HG03175 (cell line): ENCODE measurements around the gene TPM4.
"Not testable (repeated sequence)": the region's sequence is repeated elsewhere in the genome, so short reads cannot be mapped to it uniquely, and the experiment has no call there.

Experiments used
- ATAC-seq: cut with Tn5 transposase; IDR thresholded peaks from one replicate; pipeline ENCODE4 v1.9.1; 2021; ENCODE audit warnings: mild to moderate bottlenecking, moderate library complexity; ENCODE audit not compliant: unreplicated experiment

TPM4 gene

DNA sequence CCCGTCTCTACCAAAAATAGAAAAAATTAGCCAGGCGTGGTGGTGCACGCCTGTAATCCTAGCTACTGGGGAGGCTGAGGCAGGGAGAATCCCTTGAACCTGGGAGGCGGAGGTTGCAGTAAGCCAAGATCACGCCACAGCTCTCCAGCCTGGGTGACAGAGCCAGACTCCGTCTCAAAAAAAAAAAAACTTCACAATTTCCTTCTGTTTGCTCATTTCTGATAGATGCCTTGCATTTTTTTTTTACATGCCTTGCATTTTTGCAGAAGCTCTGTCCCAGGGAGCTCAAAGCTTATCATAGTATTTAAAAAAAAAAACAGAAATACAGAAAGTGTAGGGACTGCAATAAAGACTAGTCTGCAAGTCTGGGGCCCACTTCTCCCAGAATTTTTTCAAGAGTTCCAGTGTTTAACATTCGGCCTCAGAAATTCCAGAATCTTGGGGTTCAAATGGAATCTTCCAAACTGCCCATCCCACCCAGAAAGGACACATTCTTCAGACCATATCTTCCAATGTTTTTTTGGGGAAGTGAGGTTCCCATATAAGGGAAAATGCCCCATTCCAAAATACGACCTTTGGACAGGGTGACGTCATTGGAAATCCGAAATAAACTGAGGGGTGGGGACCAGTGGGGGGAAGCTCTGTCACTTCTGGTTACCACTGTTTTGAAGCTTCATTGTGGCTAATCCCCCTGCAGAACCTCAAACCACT lies 18.2 kb downstream of the TPM4 start:
- ATAC-seq: no peak

- no peak for ATAC-seq
Observed at GRCh38 chr19:16095071-16095571, 18.8 kb downstream of the TPM4 start.

DNA sequence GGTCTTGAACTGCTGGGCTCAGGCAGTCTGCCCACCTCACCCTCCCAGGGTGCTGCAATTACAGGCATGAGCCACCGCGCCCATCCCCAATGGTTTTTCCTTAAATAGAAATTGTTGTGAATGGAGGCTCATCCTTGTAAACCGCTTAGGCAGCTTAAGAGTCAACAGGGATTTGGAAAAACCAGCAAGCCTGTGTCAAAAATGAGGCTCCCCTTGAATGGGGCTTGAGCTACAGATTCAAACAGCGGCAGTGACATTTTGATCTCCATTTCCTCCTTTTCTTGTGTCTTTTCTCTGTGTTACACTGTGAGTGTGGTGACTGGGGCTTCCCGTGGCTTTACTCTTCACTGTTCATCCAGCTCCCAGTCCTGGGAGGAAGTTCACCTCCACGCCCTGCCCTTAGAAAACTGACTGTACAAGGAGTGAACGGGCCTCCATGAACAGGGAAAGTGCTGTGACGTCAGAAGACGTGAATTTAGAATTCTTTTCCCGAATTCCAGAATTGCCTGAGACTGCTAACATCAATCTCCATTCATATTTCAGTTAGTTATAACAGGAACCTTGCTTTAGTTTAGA lies 20.1 kb downstream of the TPM4 start:
- no peak for ATAC-seq

DNA sequence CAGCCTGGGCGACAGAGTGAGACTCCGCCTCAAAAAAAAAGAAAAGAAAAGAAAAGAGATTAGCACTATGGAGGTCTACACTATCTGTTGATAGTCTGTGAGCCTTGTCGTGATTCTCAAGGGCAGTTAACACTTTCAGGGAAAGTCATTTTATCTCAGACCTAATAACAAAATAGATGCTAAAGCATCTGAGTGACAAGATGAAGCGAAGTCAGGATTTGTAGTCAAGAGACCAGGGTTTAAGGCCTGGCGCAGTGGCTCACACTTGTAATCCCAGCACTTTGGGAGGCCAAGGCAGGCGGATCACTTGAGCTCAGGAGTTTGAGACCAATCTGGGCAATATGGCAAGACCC lies 22.1 kb downstream of the TPM4 start:
- ATAC-seq: no peak

GRCh38 chr19:16098821-16099220 lies 22.5 kb downstream of the TPM4 start:
- no peak for ATAC-seq

- ATAC-seq: not testable (repeated sequence)
Observed at GRCh38 chr19:16099314-16099965, 23.1 kb downstream of the TPM4 start.

- no peak for ATAC-seq
Observed at GRCh38 chr19:16100524-16100923, 24.2 kb downstream of the TPM4 start.

- ATAC-seq: no peak
Observed at GRCh38 chr19:16104722-16105121, 28.4 kb downstream of the TPM4 start.

DNA sequence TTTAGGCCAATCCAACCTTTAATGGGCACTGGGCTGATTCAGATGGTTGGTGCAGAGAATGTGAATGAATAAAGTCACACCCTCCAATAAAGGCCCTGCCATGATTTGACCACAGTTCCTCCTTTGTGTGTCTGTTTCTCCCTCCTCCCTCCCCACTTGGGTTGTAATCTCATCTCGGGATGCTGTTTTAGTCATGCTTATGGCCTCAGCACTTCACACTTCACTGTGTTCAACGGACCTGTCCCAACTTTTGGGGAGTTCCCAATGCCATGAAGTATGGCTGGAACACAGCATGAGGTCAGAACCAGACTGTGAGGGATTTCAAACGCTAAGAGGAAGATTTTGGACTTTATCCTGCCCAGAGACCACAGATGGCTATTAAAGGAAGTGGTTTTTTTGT lies 29.8 kb downstream of the TPM4 start:
- no peak for ATAC-seq

DNA sequence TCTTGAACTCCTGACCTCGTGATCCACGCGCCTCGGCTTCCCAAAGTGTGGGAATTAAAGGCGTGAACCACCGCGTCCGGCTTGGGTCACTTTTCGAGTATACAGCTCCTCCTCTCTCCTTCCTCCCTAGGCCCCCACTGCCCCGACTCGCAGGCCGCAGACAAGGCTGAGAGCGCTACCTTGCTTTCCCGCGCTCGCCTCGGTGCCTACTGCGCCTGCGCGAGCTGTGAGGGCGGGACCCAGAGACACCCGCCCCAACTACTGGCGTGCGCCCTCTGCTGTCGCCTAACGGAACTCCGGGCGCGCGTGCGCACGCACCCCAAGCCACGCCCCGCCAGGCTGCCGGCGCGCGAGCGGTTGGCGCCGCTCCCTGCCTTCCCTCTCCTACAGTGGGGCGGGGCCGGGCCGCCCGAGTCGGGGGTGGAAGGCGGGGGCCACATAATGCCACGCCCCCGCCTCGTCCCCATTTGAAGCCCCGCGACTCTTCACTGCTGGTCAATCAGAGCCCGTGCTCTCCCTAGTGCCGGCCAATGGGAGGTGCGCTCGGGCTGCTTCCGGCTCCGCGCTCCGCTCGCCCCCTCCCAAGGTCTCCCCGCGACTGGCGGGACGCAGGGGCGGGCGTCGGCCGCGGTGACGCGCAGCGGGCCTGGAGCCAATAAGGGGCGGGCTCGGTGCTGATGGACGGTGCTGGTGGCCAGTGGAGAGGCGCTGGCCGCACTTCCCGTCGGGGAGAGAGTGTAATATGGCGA lies 35.0 kb downstream of the TPM4 start, which contains the start of gene RAB8A:
RAB8A (plus strand) TSS at position 730 of the 749 bp plus-strand sequence; CDS start at position 743, 13 bp downstream.
- peak; percentile 82 for ATAC-seq

DNA sequence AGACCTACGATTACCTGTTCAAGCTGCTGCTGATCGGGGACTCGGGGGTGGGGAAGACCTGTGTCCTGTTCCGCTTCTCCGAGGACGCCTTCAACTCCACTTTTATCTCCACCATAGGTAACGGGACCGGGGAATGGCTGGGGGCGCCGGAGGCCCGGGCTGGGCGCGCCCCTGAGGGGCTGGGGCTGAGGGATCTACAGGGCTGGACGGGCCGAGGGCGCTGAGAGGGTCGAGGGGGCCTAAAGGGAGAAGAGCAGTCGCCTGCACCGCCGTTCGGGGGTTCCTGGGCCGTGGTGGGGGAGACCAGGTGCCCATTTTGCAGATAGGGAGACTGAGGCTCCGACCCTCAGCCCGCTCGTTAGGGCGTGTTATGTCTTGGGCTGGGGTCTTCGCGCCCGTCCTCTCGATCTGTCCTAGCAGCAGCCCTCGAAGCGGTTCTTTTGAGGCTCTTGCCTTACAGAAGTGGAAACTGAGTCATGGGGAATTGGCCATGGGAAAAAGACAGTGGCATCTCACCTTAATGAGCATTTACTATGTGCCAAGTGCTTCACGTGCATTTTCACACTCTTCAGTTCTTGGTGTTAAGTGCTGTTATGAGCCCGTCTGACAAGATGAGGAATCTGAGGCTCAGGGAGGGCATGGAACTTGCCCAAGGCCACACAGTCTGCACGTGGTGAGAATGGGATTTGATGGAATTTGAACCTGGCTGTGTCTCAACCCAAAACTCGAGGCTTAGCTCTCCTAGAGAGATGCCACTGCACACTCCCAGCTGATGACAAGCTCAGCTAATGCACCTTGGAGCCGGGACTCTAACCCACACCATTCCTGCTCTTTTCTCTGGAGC lies 35.8 kb downstream of the TPM4 start:
- ATAC-seq: no peak

DNA sequence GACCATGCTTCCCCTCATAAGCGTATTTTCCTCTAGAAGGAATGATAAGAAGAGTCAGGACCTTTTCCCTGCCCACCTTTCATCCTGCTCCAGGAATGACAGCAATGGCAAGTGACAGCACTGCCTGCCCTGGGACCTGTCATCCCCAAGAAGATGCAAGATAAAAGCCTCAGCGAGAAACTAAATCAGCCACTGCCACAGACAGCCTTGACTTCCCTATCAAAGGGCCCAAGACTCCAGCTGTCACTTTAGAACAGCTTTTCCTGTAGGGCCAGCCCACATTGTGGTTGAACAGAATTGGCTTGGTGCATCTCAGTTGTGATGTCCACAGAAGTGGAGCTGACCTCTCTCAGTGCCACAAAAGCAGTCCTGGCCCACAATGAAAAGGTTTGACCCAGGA lies 36.5 kb downstream of the TPM4 start:
- no peak for ATAC-seq

GRCh38 chr19:16113727-16114126 lies 37.4 kb downstream of the TPM4 start:
- no peak for ATAC-seq

DNA sequence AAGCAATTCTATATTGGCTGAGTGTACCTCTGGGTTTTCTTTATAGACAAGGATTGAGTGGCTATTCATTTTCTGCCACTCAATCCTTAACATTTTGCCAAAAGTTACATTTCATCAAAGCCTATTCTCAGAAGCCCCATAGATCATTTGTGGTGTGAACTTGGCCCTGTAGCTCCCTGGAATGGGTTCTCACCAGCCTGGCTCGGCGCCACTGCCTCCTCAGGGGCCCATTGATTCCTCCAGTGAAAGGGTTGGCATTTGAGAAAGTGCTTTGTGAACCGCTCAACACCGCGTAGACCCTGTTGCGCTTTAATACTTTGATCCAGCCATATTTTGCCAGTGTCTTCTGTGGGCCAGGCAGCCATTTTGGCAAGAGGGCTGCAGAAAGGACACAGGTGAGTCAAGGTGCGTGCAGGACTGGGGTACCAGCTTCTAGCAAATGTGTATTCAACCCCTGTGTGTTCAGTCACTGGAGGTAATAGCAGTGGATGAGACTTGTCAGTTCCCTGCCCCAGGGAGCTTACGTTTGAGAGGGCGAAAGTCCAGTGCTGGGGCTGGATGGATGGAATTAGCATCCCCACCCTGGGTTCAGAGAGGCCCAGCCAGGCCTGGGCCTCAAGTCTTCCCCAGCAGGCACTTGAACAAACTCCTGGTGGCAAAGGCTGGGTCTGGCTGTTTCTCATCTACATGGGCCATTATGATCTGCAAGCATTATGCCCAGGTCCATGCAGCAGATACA lies 39.2 kb downstream of the TPM4 start:
- no peak for ATAC-seq

- ATAC-seq: no peak
Observed at GRCh38 chr19:16116067-16116466, 39.8 kb downstream of the TPM4 start.

GRCh38 chr19:16117594-16118033 lies 41.3 kb downstream of the TPM4 start:
- no peak for ATAC-seq

DNA sequence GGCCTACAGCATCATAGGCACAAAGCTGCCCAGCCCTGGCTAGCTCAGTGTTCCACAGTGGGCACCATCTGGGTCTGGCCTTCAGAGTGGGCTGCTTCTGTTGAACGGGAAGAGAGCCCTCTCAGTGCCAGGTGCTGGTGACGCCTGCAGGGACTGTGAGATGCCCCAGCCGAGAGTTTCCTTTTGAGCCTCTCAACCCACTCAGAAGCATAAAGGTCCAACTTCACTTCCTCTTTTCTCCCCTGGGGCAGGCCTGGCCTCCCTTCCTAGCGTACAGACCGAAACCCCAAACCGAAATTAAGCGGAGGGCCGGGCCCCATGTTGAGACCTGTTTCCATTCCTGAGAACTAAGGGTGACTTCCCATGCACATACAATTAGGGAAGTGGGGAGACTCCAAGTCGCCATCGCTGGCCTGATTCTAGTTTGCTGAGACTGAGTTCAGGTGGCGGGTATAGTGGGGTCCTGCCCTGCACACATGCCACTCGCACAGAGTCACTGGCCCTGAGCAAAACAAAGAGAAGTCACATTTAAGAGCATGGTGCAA lies 42.3 kb downstream of the TPM4 start:
- ATAC-seq: peak; percentile 75

DNA sequence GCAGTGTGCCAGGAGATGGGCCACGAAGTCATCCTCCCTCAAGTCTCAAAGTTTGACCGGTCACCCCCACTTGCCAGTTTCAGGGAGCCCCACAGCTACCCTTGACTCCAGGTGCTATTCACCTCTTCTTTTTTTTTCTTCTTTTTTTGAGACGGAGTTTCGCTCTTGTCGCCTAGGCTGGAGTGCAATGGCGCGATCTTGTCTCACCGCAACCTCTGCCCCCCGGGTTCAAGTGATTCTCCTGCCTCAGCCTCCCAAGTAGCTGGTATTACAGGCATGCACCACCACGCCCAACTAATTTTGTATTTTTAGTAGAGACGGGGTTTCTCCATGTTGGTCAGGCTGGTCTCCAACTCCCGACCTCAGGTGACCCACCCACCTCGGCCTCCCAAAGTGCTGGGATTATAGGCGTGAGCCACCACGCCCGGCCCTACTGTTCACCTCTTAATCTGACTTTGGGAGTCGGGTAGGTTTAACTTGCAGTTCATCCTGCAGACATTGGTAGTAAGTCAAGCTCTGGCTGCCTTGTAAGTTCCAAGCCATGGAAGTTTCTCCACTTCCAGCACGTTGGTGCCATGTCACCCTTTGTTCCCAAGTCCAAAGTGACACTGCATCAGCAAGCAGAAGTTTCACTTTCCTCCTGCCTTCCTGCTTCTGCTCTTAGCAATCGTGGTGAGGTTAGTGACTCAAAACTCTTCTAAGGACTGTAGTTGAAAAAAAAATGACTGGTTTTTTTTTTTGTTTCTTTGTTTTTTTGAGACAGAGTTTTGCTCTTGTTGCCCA lies 43.0 kb downstream of the TPM4 start:
- ATAC-seq: not testable (repeated sequence)

DNA sequence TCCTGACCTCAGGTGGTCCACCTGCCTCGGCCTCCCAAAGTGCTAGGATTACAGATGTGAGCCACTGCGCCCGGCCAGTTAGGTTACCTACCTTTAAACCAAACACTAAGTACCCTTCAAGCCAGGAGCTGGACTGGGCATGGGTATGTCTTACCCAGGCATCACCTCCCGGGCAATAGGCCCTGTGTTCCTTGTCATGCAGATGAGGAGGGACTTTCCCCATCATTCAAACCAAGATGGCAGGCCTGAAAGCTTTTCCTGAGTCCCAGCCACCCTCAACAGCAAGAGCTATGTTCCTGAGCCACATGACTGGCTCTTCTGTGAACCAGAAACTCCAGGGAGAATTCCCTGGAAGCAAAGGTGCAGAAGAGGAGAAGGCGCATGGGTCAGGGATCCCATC lies 44.8 kb downstream of the TPM4 start:
- ATAC-seq: no peak
